IMR-90 (cell line): ENCODE data around the gene DVL1. TPM values are rescaled to one million over a fixed set of nuclear protein-coding genes. Genes with fewer than 3 reads are reported as not detected.

Experiments
- ATAC-seq: fragments of 200-7000 bp; cut with Tn5 transposase; 2 replicates; pipeline ENCODE4 v1.9.1; 2020; ENCODE audit warnings: low read depth, mild to moderate bottlenecking, moderate library complexity
- BruUV-seq: library from RNA; stranded (reverse); fragments of 400-500 nt; replicated peaks from 2 replicates; lab custom pipeline; 2021; lab: Mats Ljungman, UMichigan
- CTCF ChIA-PET: fragments of 300-600 bp; formaldehyde crosslinking; extraction: SDS; loops from one replicate; lab custom pipeline; 2021; ENCODE audit warnings: antibody characterized with exemption; lab: Yijun Ruan, JAX
- POLR2A ChIA-PET: fragments of 300-600 bp; sonication (Branson Sonifier 250); formaldehyde crosslinking; loops from one replicate; lab custom pipeline; 2022; ENCODE audit warnings: antibody characterized with exemption; ENCODE audit not compliant: unreplicated experiment; lab: Charles Lee
- DNase-seq: peaks from one replicate; pipeline ENCODE4 v3.0.0; 2013
- H2AFZ ChIP-seq: replicated peaks from 2 replicates; pipeline ENCODE3; 2013; ENCODE audit warnings: low read length, mild to moderate bottlenecking; ENCODE audit not compliant: poor library complexity
- H2AK5ac ChIP-seq: 2 replicates; pipeline ENCODE4 v1.6.1; 2013; ENCODE audit warnings: low read depth, low read length, inconsistent platforms
- H2AK9ac ChIP-seq: replicated peaks from 2 replicates; pipeline ENCODE3; 2013; ENCODE audit warnings: mild to moderate bottlenecking, low read depth, low read length, moderate library complexity; ENCODE audit not compliant: poor library complexity
- H2BK120ac ChIP-seq: 2 replicates; pipeline ENCODE4 v1.6.1; 2013; ENCODE audit warnings: low read depth, low read length, inconsistent platforms
- H2BK15ac ChIP-seq: 3 replicates; pipeline ENCODE4 v1.6.1; 2013; ENCODE audit warnings: low read depth, low read length, inconsistent platforms
- H2BK20ac ChIP-seq: 2 replicates; pipeline ENCODE4 v1.6.1; 2013; ENCODE audit warnings: low read depth, mild to moderate bottlenecking, inconsistent platforms, low read length, moderate library complexity
- H2BK5ac ChIP-seq: 2 replicates; pipeline ENCODE4 v1.6.1; 2013; ENCODE audit warnings: mild to moderate bottlenecking, low read depth, low read length, inconsistent platforms; ENCODE audit not compliant: poor library complexity, severe bottlenecking
- H3K14ac ChIP-seq: replicated peaks from 2 replicates; pipeline ENCODE4 v1.6.1; 2013; ENCODE audit warnings: low read depth, low read length, inconsistent platforms
- H3K18ac ChIP-seq: 2 replicates; pipeline ENCODE4 v1.6.1; 2013; ENCODE audit warnings: low read depth, low read length, control low read depth
- H3K23ac ChIP-seq: 2 replicates; pipeline ENCODE4 v1.6.1; 2013; ENCODE audit warnings: low read depth, low read length, inconsistent platforms
- H3K27ac ChIP-seq: 2 replicates; pipeline ENCODE4 v1.5.1; 2013; ENCODE audit warnings: mild to moderate bottlenecking, control low read depth, low read length; ENCODE audit not compliant: insufficient read depth
- H3K27me3 ChIP-seq: 2 replicates; pipeline ENCODE4 v1.6.1; 2013; ENCODE audit warnings: low read length; ENCODE audit not compliant: control insufficient read depth, insufficient read depth
- H3K36me3 ChIP-seq: 2 replicates; pipeline ENCODE4 v1.6.1; 2013; ENCODE audit warnings: low read length, mixed read lengths; ENCODE audit not compliant: control insufficient read depth, insufficient read depth
- H3K4ac ChIP-seq: 2 replicates; pipeline ENCODE4 v1.6.1; 2013; ENCODE audit warnings: low read depth, low read length, inconsistent platforms
- H3K4me1 ChIP-seq: 2 replicates; pipeline ENCODE4 v1.6.1; 2013; ENCODE audit warnings: low read length, mixed read lengths; ENCODE audit not compliant: control insufficient read depth, insufficient read depth
- H3K4me2 ChIP-seq: 2 replicates; pipeline ENCODE4 v1.6.1; 2013; ENCODE audit warnings: low read depth, mild to moderate bottlenecking, control low read depth, low read length, moderate library complexity
- H3K4me3 ChIP-seq: 2 replicates; pipeline ENCODE4 v1.5.1; 2013; ENCODE audit warnings: low read depth, mild to moderate bottlenecking, control low read depth, low read length, moderate library complexity; ENCODE audit not compliant: insufficient read depth
- H3K56ac ChIP-seq: 2 replicates; pipeline ENCODE4 v1.6.1; 2013; ENCODE audit warnings: low read length, inconsistent platforms; ENCODE audit not compliant: insufficient read depth; ENCODE audit errors: extremely low read depth
- H3K79me1 ChIP-seq, 2 experiments: 2 replicates each; pipeline ENCODE4 v1.6.1; 2013; ENCODE audit warnings: low read length in 2 of 2, inconsistent platforms in 1 of 2, low read depth in 1 of 2
- H3K9ac ChIP-seq: 2 replicates; pipeline ENCODE4 v1.6.1; 2013; ENCODE audit warnings: low read depth, low read length, control low read depth
- H3K9me1 ChIP-seq: 2 replicates; pipeline ENCODE4 v1.6.1; 2013; ENCODE audit warnings: low read length, inconsistent platforms; ENCODE audit not compliant: insufficient read depth
- H3K9me3 ChIP-seq: 2 replicates; pipeline ENCODE4 v1.6.1; 2013; ENCODE audit warnings: low read length; ENCODE audit not compliant: control insufficient read depth, insufficient read depth
- H4K20me1 ChIP-seq: 2 replicates; pipeline ENCODE4 v1.6.1; 2013; ENCODE audit warnings: low read length, inconsistent platforms; ENCODE audit not compliant: insufficient read depth
- H4K5ac ChIP-seq: 2 replicates; pipeline ENCODE4 v1.6.1; 2013; ENCODE audit warnings: mild to moderate bottlenecking, low read depth, low read length, control low read depth
- H4K8ac ChIP-seq, 2 experiments: 2 replicates each; pipeline ENCODE4 v1.6.1; 2013; ENCODE audit warnings: low read depth in 2 of 2, low read length in 2 of 2, control low read depth in 1 of 2, inconsistent platforms in 1 of 2
- H4K91ac ChIP-seq: 2 replicates; pipeline ENCODE4 v1.6.1; 2013; ENCODE audit warnings: low read depth, low read length, inconsistent platforms; ENCODE audit not compliant: insufficient read depth
- BHLHE40 ChIP-seq: fragments of 150-350 bp; IDR thresholded peaks from 2 replicates; pipeline ENCODE4 v1.6.1; 2016; ENCODE audit warnings: mild to moderate bottlenecking, low read depth, low read length
- CEBPB ChIP-seq: IDR thresholded peaks from 2 replicates; pipeline ENCODE4 v1.6.1; 2012; ENCODE audit warnings: low read depth, low read length, improper control_type of control experiment
- FOS ChIP-seq: fragments of 150-350 bp; IDR thresholded peaks from 2 replicates; pipeline ENCODE4 v1.6.1; 2016; ENCODE audit warnings: low read depth, low read length
- MAFK ChIP-seq: IDR thresholded peaks from 2 replicates; pipeline ENCODE4 v1.6.1; 2012; ENCODE audit warnings: low read depth, low read length, improper control_type of control experiment
- MXI1 ChIP-seq: IDR thresholded peaks from 2 replicates; pipeline ENCODE4 v1.6.1; 2012; ENCODE audit warnings: low read depth, mild to moderate bottlenecking, low read length, moderate library complexity, borderline replicate concordance
- NFE2L2 ChIP-seq: fragments of 150-350 bp; IDR thresholded peaks from 2 replicates; pipeline ENCODE4 v1.6.1; 2016; ENCODE audit warnings: low read depth, mild to moderate bottlenecking, low read length
- RAD21 ChIP-seq: IDR thresholded peaks from 2 replicates; pipeline ENCODE4 v1.6.1; 2012; ENCODE audit warnings: low read length, improper control_type of control experiment
- RCOR1 ChIP-seq: IDR thresholded peaks from 2 replicates; pipeline ENCODE4 v1.6.1; 2012; ENCODE audit warnings: mild to moderate bottlenecking, low read length, improper control_type of control experiment; ENCODE audit not compliant: insufficient replicate concordance
- SMC3 ChIP-seq: fragments of 150-350 bp; IDR thresholded peaks from 2 replicates; pipeline ENCODE4 v1.6.1; 2016; ENCODE audit warnings: low read depth, mild to moderate bottlenecking, antibody characterized with exemption, low read length, moderate library complexity
- WGBS, 2 experiments: methylation state at CpG; one replicate each; pipeline versions ENCODE4 v1.1.5 to v1.1.7; 2013; ENCODE audit warnings: missing lambda C conversion rate in 2 of 2; ENCODE audit not compliant: insufficient read length in 1 of 2; ENCODE audit errors: extremely low coverage in 2 of 2; 5-methylcytosine and 5-hydroxymethylcytosine counted together
- dilution Hi-C: fragments of 300-500 bp; cut with HindIII; formaldehyde crosslinking; loops from one replicate; pipeline ENCODE4 v1.14.3; 2018; ENCODE audit warnings: low sequenced_read_pairs; ENCODE audit not compliant: unreplicated experiment
- in situ Hi-C: fragments of 300-500 bp; cut with MboI; formaldehyde crosslinking; loops from 3 replicates; pipeline ENCODE4 v1.14.3; 2019; ENCODE audit warnings: low sequenced_read_pairs, inconsistent platforms, mixed read lengths
- intact Hi-C: fragments of 100-400 bp; cut with micrococcal nuclease; formaldehyde crosslinking; loops from 2 replicates; pipeline ENCODE4 v1.10.0; 2022
- polyA plus RNA-seq, 3 experiments: library from polyadenylated mRNA; depleted of rRNA; stranded (reverse); fragments of >200 nt; gene quantifications; 2 replicates each; pipeline ENCODE4 v1.2.3, GENCODE V29; 2012; ENCODE audit warnings: low replicate concordance in 1 of 3
- total RNA-seq: library from RNA; depleted of rRNA; stranded (reverse); fragments of >200 nt; gene quantifications from 2 replicates; pipeline ENCODE4 v1.2.3, GENCODE V29; 2012
- TF ChIP-seq, protein P1 (sequence below): fragments of 150-350 bp; IDR thresholded peaks from 2 replicates; pipeline ENCODE4 v1.6.1; 2017; ENCODE audit warnings: mild to moderate bottlenecking, antibody characterized with exemption, low read length, low read depth
- TF ChIP-seq, protein P2 (sequence below): fragments of 150-350 bp; IDR thresholded peaks from 2 replicates; pipeline ENCODE4 v1.6.1; 2016; ENCODE audit warnings: low read depth, mild to moderate bottlenecking, low read length, moderate library complexity, borderline replicate concordance

The DVL1 gene
- total and polyA plus RNA-seq, 2 of the 4 experiments (the other 2 are of a cell fraction) = 27.2 to 35.9 TPM

DNA sequence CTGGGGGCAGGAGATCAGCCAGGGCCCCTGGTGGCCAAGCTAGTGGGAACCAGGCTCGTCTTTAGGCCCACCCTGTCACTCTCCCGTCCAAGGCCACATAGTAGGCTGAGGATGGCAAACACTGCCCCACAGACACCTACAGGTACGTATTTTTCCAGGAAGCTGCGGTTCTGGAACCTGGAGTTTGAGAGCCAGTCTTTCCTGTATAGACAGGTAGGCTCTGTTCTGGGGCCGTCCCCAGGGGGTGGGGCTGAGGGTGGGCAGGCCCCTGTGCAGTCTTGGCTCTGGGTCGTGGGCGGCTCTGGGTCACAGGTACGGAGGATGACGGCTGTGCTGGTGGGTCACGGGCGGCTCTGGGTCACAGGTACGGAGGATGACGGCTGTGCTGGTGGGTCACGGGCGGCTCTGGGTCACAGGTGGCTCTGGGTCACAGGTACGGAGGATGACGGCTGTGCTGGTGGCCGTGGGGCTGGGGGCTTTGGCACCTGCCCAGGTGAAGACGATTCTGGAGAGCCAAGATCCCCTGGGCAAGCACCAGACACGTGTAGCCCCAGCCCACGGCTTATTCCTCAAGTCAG is 38.7 kb downstream of the DVL1 start:
- H2BK5ac ChIP-seq = no peak overlapping the region
- H4K5ac ChIP-seq = no peak overlapping the region
- ChIA-PET CTCF (no interaction called here), POLR2A (no interaction called here)
- no peak overlapping the region for H2AK5ac ChIP-seq
- H3K9ac ChIP-seq = no peak overlapping the region
- no peak overlapping the region for H4K91ac ChIP-seq
- no peak overlapping the region for H4K8ac ChIP-seq
- intact Hi-C loops = no loop called here
- H3K4me2 ChIP-seq = no peak overlapping the region
- no peak overlapping the region for H3K4ac ChIP-seq
- H3K14ac ChIP-seq = no peak overlapping the region
- H4K20me1 ChIP-seq = peaks cover 50% of the 10 kb centered on the region
- 87% methylated on average over 19 of the region's 21 CpGs; no CpG with 5 or more reads in 1 of the 2 experiments for WGBS, 2 experiments
- peaks cover 54% of the 10 kb centered on the region for H3K36me3 ChIP-seq
- TF ChIP-seq MAFK = no peak
- no peak for TF ChIP-seq MXI1
- no peak for TF ChIP-seq NFE2L2
- no peak for TF ChIP-seq SMC3
- no peak for TF ChIP-seq RAD21
- no peak for TF ChIP-seq RCOR1
- no peak for TF ChIP-seq CEBPB
- no peak for TF ChIP-seq FOS
- TF ChIP-seq BHLHE40 = no peak
- TF ChIP-seq, protein P1, sequence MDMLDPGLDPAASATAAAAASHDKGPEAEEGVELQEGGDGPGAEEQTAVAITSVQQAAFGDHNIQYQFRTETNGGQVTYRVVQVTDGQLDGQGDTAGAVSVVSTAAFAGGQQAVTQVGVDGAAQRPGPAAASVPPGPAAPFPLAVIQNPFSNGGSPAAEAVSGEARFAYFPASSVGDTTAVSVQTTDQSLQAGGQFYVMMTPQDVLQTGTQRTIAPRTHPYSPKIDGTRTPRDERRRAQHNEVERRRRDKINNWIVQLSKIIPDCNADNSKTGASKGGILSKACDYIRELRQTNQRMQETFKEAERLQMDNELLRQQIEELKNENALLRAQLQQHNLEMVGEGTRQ = no peak
- TF ChIP-seq, protein P2, sequence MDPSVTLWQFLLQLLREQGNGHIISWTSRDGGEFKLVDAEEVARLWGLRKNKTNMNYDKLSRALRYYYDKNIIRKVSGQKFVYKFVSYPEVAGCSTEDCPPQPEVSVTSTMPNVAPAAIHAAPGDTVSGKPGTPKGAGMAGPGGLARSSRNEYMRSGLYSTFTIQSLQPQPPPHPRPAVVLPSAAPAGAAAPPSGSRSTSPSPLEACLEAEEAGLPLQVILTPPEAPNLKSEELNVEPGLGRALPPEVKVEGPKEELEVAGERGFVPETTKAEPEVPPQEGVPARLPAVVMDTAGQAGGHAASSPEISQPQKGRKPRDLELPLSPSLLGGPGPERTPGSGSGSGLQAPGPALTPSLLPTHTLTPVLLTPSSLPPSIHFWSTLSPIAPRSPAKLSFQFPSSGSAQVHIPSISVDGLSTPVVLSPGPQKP = no peak
- no peak overlapping the region for H3K56ac ChIP-seq
- no peak overlapping the region for H3K18ac ChIP-seq
- no TSS peak for BruUV-seq
- peaks cover 19% of the 10 kb centered on the region for H3K4me1 ChIP-seq
- H3K79me1 ChIP-seq = peaks cover 5 to 49% of the 10 kb centered on the region in 2 experiments
- no peak for DNase-seq
- in situ Hi-C loops = no loop called here
- no peaks in the 10 kb centered on the region for H3K9me3 ChIP-seq
- peaks cover 3% of the 10 kb centered on the region for H3K9me1 ChIP-seq
- dilution Hi-C loops = no loop called here
- no peak overlapping the region for H2BK120ac ChIP-seq
- no peak overlapping the region for H2AFZ ChIP-seq
- no peak overlapping the region for H3K27ac ChIP-seq
- H3K27me3 ChIP-seq = no peaks in the 10 kb centered on the region
- no peak overlapping the region for H3K4me3 ChIP-seq
- no peak for ATAC-seq
- H2AK9ac ChIP-seq = peak overlapping the region; percentile 65
- H2BK20ac ChIP-seq = no peak overlapping the region
- no peak overlapping the region for H3K23ac ChIP-seq
- H2BK15ac ChIP-seq = no peak overlapping the region
